ENCODE results near the gene NOTUM.

- no peak for TF ChIP-seq CTCF (IDR thresholded peaks at IDR 0.05)
- TF ChIP-seq POLR2A (IDR thresholded peaks at IDR 0.05), result peak in 1 of 2 donors; percentile 52
These were observed 30.8 kb upstream of the NOTUM start for GRCh38 chr17:81991684-81992305.
